ENCODE data around the gene CFAP20DC.
"Not testable (repeated sequence)": the region's sequence is repeated elsewhere in the genome, so short reads cannot be mapped to it uniquely, and the experiment has no call there.

The CFAP20DC gene

GRCh38 chr3:58842050-58842747 lies 207.6 kb downstream of the CFAP20DC start:
- not testable (repeated sequence) for H3K36me3 Mint-ChIP-seq (ENCODE audit: low read depth); H3K4me3 Mint-ChIP-seq; DNase-seq; H3K4me1 Mint-ChIP-seq (ENCODE audit: low read depth); H3K9me3 Mint-ChIP-seq; H3K27ac Mint-ChIP-seq; H3K27me3 Mint-ChIP-seq

GRCh38 chr3:58840949-58841348 lies 208.9 kb downstream of the CFAP20DC start:
- Mint-ChIP-seq H3K4me1 (ENCODE audit: low read depth) (no peaks in the 10 kb centered on the region), H3K36me3 (ENCODE audit: low read depth) (no peaks in the 10 kb centered on the region), H3K27ac (no peak overlapping the region), H3K27me3 (no peaks in the 10 kb centered on the region), H3K9me3 (no peaks in the 10 kb centered on the region), H3K4me3 (no peak overlapping the region)
- DNase-seq: no peak

GRCh38 chr3:58839964-58840363 lies 209.9 kb downstream of the CFAP20DC start:
- no peaks in the 10 kb centered on the region for H3K27me3 Mint-ChIP-seq
- DNase-seq: no peak
- no peak overlapping the region for H3K4me3 Mint-ChIP-seq
- H3K4me1 Mint-ChIP-seq (ENCODE audit: low read depth): no peaks in the 10 kb centered on the region
- no peaks in the 10 kb centered on the region for H3K36me3 Mint-ChIP-seq (ENCODE audit: low read depth)
- no peaks in the 10 kb centered on the region for H3K9me3 Mint-ChIP-seq
- H3K27ac Mint-ChIP-seq: no peak overlapping the region

GRCh38 chr3:58839187-58839586 lies 210.6 kb downstream of the CFAP20DC start:
- Mint-ChIP-seq H3K27ac (no peak overlapping the region), H3K27me3 (no peaks in the 10 kb centered on the region), H3K9me3 (no peaks in the 10 kb centered on the region), H3K4me1 (ENCODE audit: low read depth) (no peaks in the 10 kb centered on the region), H3K36me3 (ENCODE audit: low read depth) (no peaks in the 10 kb centered on the region), H3K4me3 (no peak overlapping the region)
- no peak for DNase-seq

GRCh38 chr3:58837856-58838255 lies 212.0 kb downstream of the CFAP20DC start:
- no peaks in the 10 kb centered on the region for H3K9me3 Mint-ChIP-seq
- no peak overlapping the region for H3K27ac Mint-ChIP-seq
- H3K27me3 Mint-ChIP-seq: no peaks in the 10 kb centered on the region
- no peaks in the 10 kb centered on the region for H3K36me3 Mint-ChIP-seq (ENCODE audit: low read depth)
- no peaks in the 10 kb centered on the region for H3K4me1 Mint-ChIP-seq (ENCODE audit: low read depth)
- H3K4me3 Mint-ChIP-seq: no peak overlapping the region
- DNase-seq: no peak

GRCh38 chr3:58837141-58837843 lies 212.5 kb downstream of the CFAP20DC start:
- Mint-ChIP-seq H3K9me3 (no peaks in the 10 kb centered on the region), H3K27ac (no peak overlapping the region), H3K4me3 (no peak overlapping the region), H3K4me1 (ENCODE audit: low read depth) (no peaks in the 10 kb centered on the region), H3K27me3 (no peaks in the 10 kb centered on the region), H3K36me3 (ENCODE audit: low read depth) (no peaks in the 10 kb centered on the region)
- no peak for DNase-seq

GRCh38 chr3:58835086-58835485 lies 214.7 kb downstream of the CFAP20DC start:
- no peaks in the 10 kb centered on the region for H3K36me3 Mint-ChIP-seq (ENCODE audit: low read depth)
- H3K4me1 Mint-ChIP-seq (ENCODE audit: low read depth): no peaks in the 10 kb centered on the region
- no peak overlapping the region for H3K4me3 Mint-ChIP-seq
- H3K27me3 Mint-ChIP-seq: no peaks in the 10 kb centered on the region
- H3K27ac Mint-ChIP-seq: no peak overlapping the region
- no peak for DNase-seq
- no peaks in the 10 kb centered on the region for H3K9me3 Mint-ChIP-seq

- no peak for DNase-seq
- H3K9me3 Mint-ChIP-seq: no peaks in the 10 kb centered on the region
- no peaks in the 10 kb centered on the region for H3K27me3 Mint-ChIP-seq
- H3K27ac Mint-ChIP-seq: no peak overlapping the region
- no peaks in the 10 kb centered on the region for H3K36me3 Mint-ChIP-seq (ENCODE audit: low read depth)
- no peak overlapping the region for H3K4me3 Mint-ChIP-seq
- no peaks in the 10 kb centered on the region for H3K4me1 Mint-ChIP-seq (ENCODE audit: low read depth)
Observed at GRCh38 chr3:58833491-58833890, 216.3 kb downstream of the CFAP20DC start.

GRCh38 chr3:58829321-58830000 lies 220.4 kb downstream of the CFAP20DC start:
- Mint-ChIP-seq H3K4me1 (ENCODE audit: low read depth) (no peaks in the 10 kb centered on the region), H3K27ac (no peak overlapping the region), H3K4me3 (no peak overlapping the region)

GRCh38 chr3:58824777-58825176 lies 225.0 kb downstream of the CFAP20DC start:
- no peaks in the 10 kb centered on the region for H3K27me3 Mint-ChIP-seq
- H3K36me3 Mint-ChIP-seq (ENCODE audit: low read depth): no peaks in the 10 kb centered on the region
- DNase-seq: no peak
- no peaks in the 10 kb centered on the region for H3K4me1 Mint-ChIP-seq (ENCODE audit: low read depth)
- H3K27ac Mint-ChIP-seq: no peak overlapping the region
- no peaks in the 10 kb centered on the region for H3K9me3 Mint-ChIP-seq
- H3K4me3 Mint-ChIP-seq: no peak overlapping the region

More at GRCh38 chr3:58829321-58830000, 220.4 kb downstream of the CFAP20DC start:
- DNase-seq: no peak
- H3K36me3 Mint-ChIP-seq (ENCODE audit: low read depth): no peaks in the 10 kb centered on the region
- H3K9me3 Mint-ChIP-seq: no peaks in the 10 kb centered on the region
- H3K27me3 Mint-ChIP-seq: no peaks in the 10 kb centered on the region

GRCh38 chr3:58824285-58824684 lies 225.5 kb downstream of the CFAP20DC start:
- DNase-seq: no peak
- H3K9me3 Mint-ChIP-seq: no peaks in the 10 kb centered on the region
- no peak overlapping the region for H3K4me3 Mint-ChIP-seq
- H3K27me3 Mint-ChIP-seq: no peaks in the 10 kb centered on the region
- no peak overlapping the region for H3K27ac Mint-ChIP-seq
- no peaks in the 10 kb centered on the region for H3K36me3 Mint-ChIP-seq (ENCODE audit: low read depth)
- H3K4me1 Mint-ChIP-seq (ENCODE audit: low read depth): no peaks in the 10 kb centered on the region

GRCh38 chr3:58806551-58807244 lies 243.1 kb downstream of the CFAP20DC start:
- not testable (repeated sequence) for H3K27ac Mint-ChIP-seq; H3K27me3 Mint-ChIP-seq; H3K4me1 Mint-ChIP-seq (ENCODE audit: low read depth); H3K9me3 Mint-ChIP-seq; DNase-seq; H3K4me3 Mint-ChIP-seq; H3K36me3 Mint-ChIP-seq (ENCODE audit: low read depth)

- H3K36me3 Mint-ChIP-seq (ENCODE audit: low read depth): no peaks in the 10 kb centered on the region
- peaks cover 2% of the 10 kb centered on the region for H3K27me3 Mint-ChIP-seq
- no peak for DNase-seq
- H3K9me3 Mint-ChIP-seq: no peaks in the 10 kb centered on the region
- H3K4me3 Mint-ChIP-seq: no peak overlapping the region
- H3K4me1 Mint-ChIP-seq (ENCODE audit: low read depth): no peaks in the 10 kb centered on the region
- no peak overlapping the region for H3K27ac Mint-ChIP-seq
Observed at GRCh38 chr3:58804914-58805313, 244.9 kb downstream of the CFAP20DC start.

GRCh38 chr3:58801541-58801940 lies 248.3 kb downstream of the CFAP20DC start:
- no peak for DNase-seq
- Mint-ChIP-seq H3K36me3 (ENCODE audit: low read depth) (no peaks in the 10 kb centered on the region), H3K27me3 (peaks cover 2% of the 10 kb centered on the region), H3K4me1 (ENCODE audit: low read depth) (no peaks in the 10 kb centered on the region), H3K4me3 (no peak overlapping the region), H3K9me3 (no peaks in the 10 kb centered on the region), H3K27ac (no peak overlapping the region)

Measured in activated T-cell treated with anti-CD3 and anti-CD28 coated beads, Interleukin-2, amount 50 U/mL, for 24 hours (primary cell).